Subcutaneous abdominal adipose tissue (tissue), 5 donors: ENCODE data around the gene KLHL12.

Experiments used
- H3K27ac ChIP-seq: one replicate; pipeline ENCODE4 v1.7.0; 2013; ENCODE audit warnings: low read depth, mild to moderate bottlenecking, inconsistent platforms, low read length, moderate library complexity
- H3K27me3 ChIP-seq, 5 donors: one replicate each; pipeline ENCODE4 v1.7.0; 2013; ENCODE audit warnings: low read length in 5 of 5, inconsistent platforms in 1 of 5; ENCODE audit not compliant: control insufficient read depth in 5 of 5, insufficient read depth in 4 of 5
- H3K36me3 ChIP-seq, 5 donors: one replicate each; pipeline ENCODE4 v1.7.0; 2013; ENCODE audit warnings: low read length in 5 of 5; ENCODE audit not compliant: control insufficient read depth in 5 of 5, insufficient read depth in 5 of 5
- H3K4me1 ChIP-seq, 5 donors: one replicate each; pipeline ENCODE4 v1.7.0; 2013; ENCODE audit warnings: low read length in 5 of 5, mild to moderate bottlenecking in 3 of 5, moderate library complexity in 1 of 5; ENCODE audit not compliant: control insufficient read depth in 5 of 5, insufficient read depth in 5 of 5
- H3K4me3 ChIP-seq, 5 donors: one replicate each; pipeline ENCODE4 v1.7.0; 2013; ENCODE audit warnings: low read length in 5 of 5, low read depth in 1 of 5
- H3K9ac ChIP-seq, 5 donors: one replicate each; pipeline ENCODE4 v1.7.0; 2013; ENCODE audit warnings: low read length in 5 of 5, mild to moderate bottlenecking in 4 of 5, moderate library complexity in 3 of 5
- H3K9me3 ChIP-seq, 5 donors: one replicate each; pipeline ENCODE4 v1.7.0; 2013; ENCODE audit warnings: low read length in 5 of 5; ENCODE audit not compliant: control insufficient read depth in 5 of 5
- donor health status: healthy.
- donor health status: healthy.
- donor health status: healthy.
- donor health status: healthy.
- donor health status: healthy.

The KLHL12 gene

GRCh38 chr1:202850593-202851362 lies 76.3 kb downstream of the KLHL12 start:
- Histone ChIP-seq H3K27me3 (no peaks in the 10 kb centered on the region), H3K36me3 (no peaks in the 10 kb centered on the region), H3K27ac (no peak overlapping the region)

GRCh38 chr1:202848191-202848542 lies 78.9 kb downstream of the KLHL12 start:
- H3K27ac ChIP-seq, result no peak overlapping the region
- H3K4me3 ChIP-seq, result no peak overlapping the region
- H3K36me3 ChIP-seq, result no peaks in the 10 kb centered on the region
- no peaks in the 10 kb centered on the region for H3K9me3 ChIP-seq
- peaks cover 0 to 5% (median 0%) of the 10 kb centered on the region in 5 donors for H3K27me3 ChIP-seq
- H3K4me1 ChIP-seq, result peaks cover 0 to 5% (median 0%) of the 10 kb centered on the region in 5 donors
- no peak overlapping the region for H3K9ac ChIP-seq

More at GRCh38 chr1:202850593-202851362, 76.3 kb downstream of the KLHL12 start:
- Histone ChIP-seq H3K4me1 (peaks cover 0 to 5% (median 0%) of the 10 kb centered on the region in 5 donors), H3K9me3 (no peaks in the 10 kb centered on the region), H3K4me3 (no peak overlapping the region), H3K9ac (no peak overlapping the region)

- Histone ChIP-seq H3K27ac (no peak overlapping the region), H3K36me3 (no peaks in the 10 kb centered on the region), H3K4me1 (no peaks in the 10 kb centered on the region), H3K9me3 (no peaks in the 10 kb centered on the region), H3K9ac (no peak overlapping the region), H3K27me3 (peaks cover 0 to 5% (median 0%) of the 10 kb centered on the region in 5 donors), H3K4me3 (no peak overlapping the region)
Measured at GRCh38 chr1:202844935-202845334, 82.1 kb downstream of the KLHL12 start.

GRCh38 chr1:202844259-202844658 lies 82.8 kb downstream of the KLHL12 start:
- Histone ChIP-seq H3K36me3 (no peaks in the 10 kb centered on the region), H3K9me3 (no peaks in the 10 kb centered on the region), H3K27me3 (peaks cover 0 to 5% (median 0%) of the 10 kb centered on the region in 5 donors), H3K27ac (no peak overlapping the region), H3K4me1 (no peaks in the 10 kb centered on the region), H3K4me3 (no peak overlapping the region), H3K9ac (no peak overlapping the region)

GRCh38 chr1:202843081-202843480 lies 84.0 kb downstream of the KLHL12 start:
- H3K27ac ChIP-seq, result no peak overlapping the region
- peaks cover 0 to 5% (median 0%) of the 10 kb centered on the region in 5 donors for H3K27me3 ChIP-seq
- no peaks in the 10 kb centered on the region for H3K9me3 ChIP-seq
- no peaks in the 10 kb centered on the region for H3K4me1 ChIP-seq
- H3K36me3 ChIP-seq, result no peaks in the 10 kb centered on the region
- no peak overlapping the region for H3K9ac ChIP-seq
- no peak overlapping the region for H3K4me3 ChIP-seq
